ENCODE results near the gene CDK11A.
"Not testable (repeated sequence)": the region's sequence is repeated elsewhere in the genome, so short reads cannot be mapped to it uniquely, and the experiment has no call there.

Gene CDK11A

GRCh38 chr1:1683104-1683905 is 40.9 kb downstream of the CDK11A start:
- ATAC-seq, result no peak
- no peaks in the 10 kb centered on the region for H3K27me3 Mint-ChIP-seq
- no peaks in the 10 kb centered on the region for H3K9me3 Mint-ChIP-seq
- H3K27ac Mint-ChIP-seq, result peak overlapping the region; percentile 68 to 74
- no peak for DNase-seq
- H3K4me1 Mint-ChIP-seq, result peaks cover 52% of the 10 kb centered on the region
- no peak overlapping the region for H3K4me3 Mint-ChIP-seq

GRCh38 chr1:1680912-1681273 is 43.3 kb downstream of the CDK11A start:
- ATAC-seq, result no peak
- H3K4me3 Mint-ChIP-seq, result no peak overlapping the region
- no peak overlapping the region for H3K27ac Mint-ChIP-seq
- H3K27me3 Mint-ChIP-seq, result no peaks in the 10 kb centered on the region
- H3K4me1 Mint-ChIP-seq, result peaks cover 47% of the 10 kb centered on the region
- no peaks in the 10 kb centered on the region for H3K9me3 Mint-ChIP-seq
- DNase-seq, result no peak

GRCh38 chr1:1680031-1680911 is 43.9 kb downstream of the CDK11A start:
- no peak for DNase-seq
- no peak overlapping the region for H3K4me3 Mint-ChIP-seq
- H3K27ac Mint-ChIP-seq, result no peak overlapping the region
- H3K27me3 Mint-ChIP-seq, result no peaks in the 10 kb centered on the region
- peaks cover 43% of the 10 kb centered on the region for H3K4me1 Mint-ChIP-seq
- no peak for ATAC-seq
- H3K9me3 Mint-ChIP-seq, result no peaks in the 10 kb centered on the region

- Mint-ChIP-seq H3K4me1 (peaks cover 39% of the 10 kb centered on the region), H3K27me3 (no peaks in the 10 kb centered on the region), H3K4me3 (peak overlapping the region; percentile 77 to 96), H3K9me3 (no peaks in the 10 kb centered on the region), H3K27ac (peak overlapping the region; percentile 86 to 93)
- ATAC-seq (peak; percentile 79), DNase-seq (peak; percentile 66 to 68)
These were observed 45.4 kb downstream of the CDK11A start for GRCh38 chr1:1678581-1679380.

- no peaks in the 10 kb centered on the region for H3K9me3 Mint-ChIP-seq
- H3K4me1 Mint-ChIP-seq, result peaks cover 31% of the 10 kb centered on the region
- H3K27ac Mint-ChIP-seq, result peak overlapping the region; percentile 86 to 93
These were observed 46.2 kb downstream of the CDK11A start for GRCh38 chr1:1677718-1678580.

GRCh38 chr1:1676087-1676486 is 48.1 kb downstream of the CDK11A start:
- H3K4me1 Mint-ChIP-seq, result peaks cover 31% of the 10 kb centered on the region
- ATAC-seq, result peak; percentile 13
- DNase-seq, H3K27me3 Mint-ChIP-seq, H3K4me3 Mint-ChIP-seq, H3K27ac Mint-ChIP-seq, H3K9me3 Mint-ChIP-seq: not testable (repeated sequence)

More at GRCh38 chr1:1677718-1678580, 46.2 kb downstream of the CDK11A start:
- DNase-seq, result peak; percentile 46 to 54
- peak overlapping the region; percentile 77 to 96 for H3K4me3 Mint-ChIP-seq
- no peaks in the 10 kb centered on the region for H3K27me3 Mint-ChIP-seq
- ATAC-seq, result peak; percentile 68

GRCh38 chr1:1675218-1675617 is 48.9 kb downstream of the CDK11A start:
- not testable (repeated sequence) for DNase-seq, H3K27ac Mint-ChIP-seq, H3K9me3 Mint-ChIP-seq, H3K27me3 Mint-ChIP-seq, H3K4me3 Mint-ChIP-seq, ATAC-seq
- H3K4me1 Mint-ChIP-seq, result peaks cover 31% of the 10 kb centered on the region

- not testable (repeated sequence) for ATAC-seq, DNase-seq, H3K4me3 Mint-ChIP-seq, H3K27me3 Mint-ChIP-seq, H3K9me3 Mint-ChIP-seq
- Mint-ChIP-seq H3K27ac (peak overlapping the region in 1 of 2 donors; percentile 54), H3K4me1 (peaks cover 31% of the 10 kb centered on the region)
These were observed 49.4 kb downstream of the CDK11A start for GRCh38 chr1:1674806-1675205.

- no peak for ATAC-seq
These were observed 51.8 kb downstream of the CDK11A start for GRCh38 chr1:1672181-1672965.

GRCh38 chr1:1671365-1672119 is 52.6 kb downstream of the CDK11A start:
- no peak for ATAC-seq
- no peaks in the 10 kb centered on the region for H3K27me3 Mint-ChIP-seq
- peaks cover 5% of the 10 kb centered on the region for H3K4me1 Mint-ChIP-seq
- no peak overlapping the region for H3K4me3 Mint-ChIP-seq
- peak overlapping the region in 1 of 2 donors; percentile 76 for H3K27ac Mint-ChIP-seq
- no peak for DNase-seq
- no peaks in the 10 kb centered on the region for H3K9me3 Mint-ChIP-seq

More at GRCh38 chr1:1672181-1672965, 51.8 kb downstream of the CDK11A start:
- DNase-seq, result no peak
- H3K9me3 Mint-ChIP-seq, result no peaks in the 10 kb centered on the region
- no peak overlapping the region for H3K27ac Mint-ChIP-seq
- H3K27me3 Mint-ChIP-seq, result no peaks in the 10 kb centered on the region
- no peak overlapping the region for H3K4me3 Mint-ChIP-seq
- H3K4me1 Mint-ChIP-seq, result peaks cover 9% of the 10 kb centered on the region

GRCh38 chr1:1670866-1671265 is 53.3 kb downstream of the CDK11A start:
- no peak overlapping the region for H3K4me3 Mint-ChIP-seq
- H3K4me1 Mint-ChIP-seq, result peaks cover 5% of the 10 kb centered on the region
- H3K27me3 Mint-ChIP-seq, result no peaks in the 10 kb centered on the region
- no peaks in the 10 kb centered on the region for H3K9me3 Mint-ChIP-seq
- H3K27ac Mint-ChIP-seq, result peak overlapping the region in 1 of 2 donors; percentile 5
- ATAC-seq, result no peak
- no peak for DNase-seq

- H3K9me3 Mint-ChIP-seq, result no peaks in the 10 kb centered on the region
- ATAC-seq (no peak), DNase-seq (no peak)
- H3K4me3 Mint-ChIP-seq, result no peak overlapping the region
- no peaks in the 10 kb centered on the region for H3K27me3 Mint-ChIP-seq
- H3K4me1 Mint-ChIP-seq, result peaks cover 4% of the 10 kb centered on the region
- H3K27ac Mint-ChIP-seq, result no peak overlapping the region
These were observed 54.4 kb downstream of the CDK11A start for GRCh38 chr1:1669468-1670440.

All from stimulated activated naive CD8-positive, alpha-beta T cell treated with anti-CD3 and anti-CD28 coated beads, Interleukin-15, amount 100 ng/mL, for 72 hours (primary cell).